Activated T-cell treated with anti-CD3 and anti-CD28 coated beads, Interleukin-2, amount 50 U/mL, for 1 hour (primary cell): ENCODE data around the gene OMD.

Experiments
- DNase-seq: peaks from one replicate; pipeline ENCODE4 v3.0.0-alpha.2; 2020

The OMD gene

GRCh38 chr9:92408747-92409478 is 15.4 kb downstream of the OMD start:
- no peak for DNase-seq

DNA sequence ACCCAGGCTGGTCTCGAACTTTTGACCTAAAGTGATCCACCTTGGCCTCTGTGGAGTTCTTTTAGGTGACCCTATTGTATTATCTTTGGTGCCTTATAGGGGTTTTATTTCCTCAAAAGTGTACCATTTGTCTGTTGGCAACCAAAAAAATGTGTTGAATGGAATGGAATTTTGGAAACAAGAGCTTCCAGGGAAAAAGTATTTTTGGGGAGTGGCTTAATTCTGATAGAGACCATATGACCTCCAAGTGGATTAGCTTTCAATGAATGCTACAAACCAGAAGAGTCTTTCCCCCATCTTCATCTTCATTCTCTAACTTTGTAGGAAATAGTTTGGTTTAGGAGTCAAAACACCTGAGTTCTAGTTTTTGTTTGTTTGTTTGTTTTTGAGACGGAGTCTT is 16.5 kb downstream of the OMD start:
- no peak for DNase-seq

- peak; percentile 20 for DNase-seq
Observed at GRCh38 chr9:92406477-92406876, 17.8 kb downstream of the OMD start.

- no peak for DNase-seq
Observed at GRCh38 chr9:92405818-92406217, 18.5 kb downstream of the OMD start.

DNA sequence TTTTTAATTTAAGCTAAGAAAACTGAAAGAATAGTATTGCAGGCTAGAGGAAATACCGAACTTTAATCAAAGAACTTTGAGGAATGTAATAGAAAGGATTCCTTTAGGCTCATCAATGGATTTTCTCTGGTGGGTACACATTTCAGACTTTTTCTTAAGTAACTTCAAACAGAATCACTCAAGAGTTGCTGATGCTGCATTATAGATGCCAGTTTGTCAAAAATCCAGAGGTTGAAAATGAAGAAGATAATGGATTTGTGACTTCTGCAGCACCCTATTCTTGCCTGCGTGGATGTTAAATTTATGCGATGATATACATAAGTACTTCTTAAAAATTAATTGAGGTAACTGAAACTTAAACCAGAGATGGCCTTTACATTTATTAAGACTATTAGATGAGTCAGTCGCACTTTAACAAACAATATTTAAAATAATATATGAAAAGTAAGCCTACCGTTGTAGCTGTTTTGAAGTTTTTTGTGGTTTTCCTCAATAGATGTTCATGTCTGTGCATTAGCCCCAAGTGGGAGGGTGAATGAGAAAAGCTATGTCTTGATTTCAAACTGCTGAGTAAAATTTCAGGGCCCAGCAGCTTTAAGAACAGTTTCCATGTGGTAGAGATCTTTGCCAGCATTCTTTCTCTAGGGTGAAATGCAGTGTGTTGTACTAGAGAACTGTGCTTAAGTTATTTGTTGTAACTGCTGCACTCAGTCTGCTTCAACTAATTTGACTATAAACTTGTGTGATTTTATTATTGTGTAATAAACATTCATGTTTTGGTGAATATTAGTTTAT is 20.0 kb downstream of the OMD start, which contains the start of gene OGN:
TSS of gene OGN (minus strand) at position 537 of the 795 bp plus-strand sequence. CDS start 1,171 bp downstream, outside the sequence.
- DNase-seq: no peak

DNA sequence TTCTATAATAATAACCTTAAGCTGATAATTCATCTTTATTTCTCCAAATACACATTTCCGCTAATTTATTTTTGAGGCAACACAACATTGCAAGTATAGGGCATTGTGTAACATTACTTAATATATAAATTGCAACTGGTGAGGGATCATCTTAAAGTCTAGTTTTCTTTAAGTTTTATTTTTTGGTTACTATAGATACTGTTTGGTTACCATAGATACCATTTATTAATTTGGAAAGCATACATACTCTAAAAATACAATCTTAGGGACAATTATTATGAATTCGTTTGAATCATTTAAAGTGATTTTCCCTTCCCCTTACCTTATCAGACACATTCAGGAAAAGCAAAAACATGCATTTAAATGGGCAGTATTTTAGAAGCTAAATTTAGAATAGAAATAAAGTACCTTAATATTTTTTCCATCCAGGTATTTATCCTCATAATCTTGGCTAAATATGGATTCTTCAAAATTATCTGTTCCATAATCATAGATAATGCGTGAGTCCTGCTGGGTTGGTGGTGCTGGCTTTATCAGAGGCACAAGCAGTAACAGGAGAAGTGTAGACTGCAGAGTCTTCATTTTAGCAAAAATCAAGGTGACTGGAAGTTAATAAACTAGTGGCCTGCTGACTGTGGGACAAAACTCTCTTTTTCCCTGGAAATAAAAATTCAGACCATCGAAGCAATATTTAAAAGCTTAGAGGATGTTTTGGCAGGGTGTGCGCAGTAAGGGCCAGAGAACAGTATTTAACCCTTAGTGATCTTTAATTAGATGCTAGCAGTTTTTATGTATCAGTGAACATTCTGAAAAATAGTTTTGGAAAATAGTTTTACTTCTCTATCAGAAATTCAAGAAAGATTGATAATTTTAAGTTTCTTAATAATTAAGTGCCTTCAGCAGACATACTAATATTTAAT is 21.2 kb downstream of the OMD start:
- DNase-seq: no peak

DNA sequence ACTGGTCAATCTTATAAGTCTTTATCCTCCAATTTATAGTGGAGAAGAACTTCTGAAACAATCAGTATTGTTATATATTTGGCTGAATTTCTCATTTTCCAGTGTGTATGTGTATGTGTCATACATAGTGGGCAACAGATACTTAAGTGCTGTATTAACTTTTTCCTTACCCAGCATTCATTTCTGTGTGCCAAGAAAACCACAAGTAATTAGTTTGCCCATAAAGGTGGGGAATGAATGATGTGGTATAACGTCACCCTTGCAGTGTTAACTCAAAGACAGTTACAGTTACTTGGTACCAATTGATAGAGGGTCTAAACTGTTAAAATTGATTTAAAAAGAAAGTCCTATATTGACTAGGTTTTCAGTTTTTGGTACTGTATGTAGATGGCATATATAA is 21.9 kb downstream of the OMD start:
- DNase-seq: no peak

DNA sequence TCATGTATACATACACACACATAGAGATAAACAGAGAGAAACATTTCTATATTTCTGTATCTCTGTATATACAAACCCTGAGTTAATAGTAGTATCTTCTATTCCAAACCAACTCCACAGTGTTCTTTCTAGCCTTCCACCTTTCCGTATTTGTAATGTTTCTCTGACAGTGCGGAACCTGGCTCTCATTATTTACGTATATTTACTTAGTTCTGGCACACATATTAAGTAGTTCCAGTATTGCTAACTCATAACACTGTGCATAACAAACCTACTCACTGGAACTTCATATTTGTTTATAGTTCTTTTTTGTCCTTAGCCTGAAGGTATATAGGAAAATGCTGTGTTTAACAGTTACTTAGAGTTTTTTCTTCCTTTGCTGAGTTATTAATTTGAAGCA is 26.4 kb downstream of the OMD start:
- no peak for DNase-seq

DNA sequence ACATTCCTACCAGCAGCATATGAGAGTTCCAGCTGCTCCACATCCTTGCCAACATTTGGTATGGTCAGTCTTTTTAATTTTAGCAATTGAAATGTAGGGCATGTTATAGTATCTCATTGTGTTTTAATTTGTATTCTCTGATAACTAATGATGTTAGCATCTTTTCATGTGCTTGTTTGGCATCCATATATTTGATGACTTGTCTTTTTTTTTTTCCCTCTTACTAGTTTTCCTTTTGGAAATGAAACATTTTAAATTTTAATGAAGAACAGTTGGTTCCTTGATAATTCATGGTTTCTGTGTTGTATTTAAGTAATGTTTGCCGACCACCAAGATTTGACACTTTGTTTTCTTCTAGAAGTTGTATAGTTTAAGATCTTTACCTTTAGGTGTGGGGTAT is 28.7 kb downstream of the OMD start:
- DNase-seq: no peak

DNA sequence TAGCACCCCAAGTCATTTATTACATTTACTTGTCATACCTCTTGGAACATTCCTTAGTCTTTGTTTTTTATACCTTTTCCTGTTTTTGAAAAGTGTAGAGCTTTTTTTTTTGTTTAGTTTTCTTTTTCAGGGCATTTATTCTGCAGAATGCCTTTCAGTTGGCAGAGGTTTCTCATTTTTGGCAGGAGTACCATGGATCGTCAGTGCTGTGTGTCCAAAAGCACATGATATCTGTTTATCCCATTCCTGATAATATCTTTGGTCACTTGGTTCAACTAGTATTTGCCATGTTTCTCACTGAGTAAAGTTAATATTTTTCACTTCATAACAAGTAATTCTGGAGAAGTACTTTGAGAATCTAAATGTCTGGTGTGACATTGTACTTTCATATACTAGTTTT is 30.6 kb downstream of the OMD start:
- DNase-seq: no peak

DNA sequence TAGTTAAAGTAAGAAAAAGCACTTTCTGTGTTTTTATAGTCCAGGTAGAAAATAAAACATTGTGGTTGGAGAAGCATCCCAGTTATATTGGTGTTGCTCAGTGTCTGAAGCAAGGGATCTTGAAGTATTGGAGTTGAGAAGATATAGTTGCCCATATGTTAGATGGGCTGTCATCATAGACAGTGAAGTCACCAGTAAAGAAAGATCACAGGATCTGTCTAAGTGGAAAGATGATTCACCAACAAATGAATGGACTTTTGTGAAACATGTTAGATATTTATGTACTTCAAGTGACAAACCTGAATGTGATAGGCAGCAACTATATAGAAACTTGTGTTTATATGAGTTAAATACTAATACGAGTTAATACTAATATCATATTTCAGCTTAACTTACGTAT is 31.6 kb downstream of the OMD start:
- no peak for DNase-seq

GRCh38 chr9:92385953-92386352 is 38.3 kb downstream of the OMD start:
- no peak for DNase-seq

- no peak for DNase-seq
Observed at GRCh38 chr9:92385477-92385876, 38.8 kb downstream of the OMD start.

GRCh38 chr9:92385001-92385400 is 39.3 kb downstream of the OMD start:
- DNase-seq: no peak

GRCh38 chr9:92384375-92384774 is 39.9 kb downstream of the OMD start:
- no peak for DNase-seq

DNA sequence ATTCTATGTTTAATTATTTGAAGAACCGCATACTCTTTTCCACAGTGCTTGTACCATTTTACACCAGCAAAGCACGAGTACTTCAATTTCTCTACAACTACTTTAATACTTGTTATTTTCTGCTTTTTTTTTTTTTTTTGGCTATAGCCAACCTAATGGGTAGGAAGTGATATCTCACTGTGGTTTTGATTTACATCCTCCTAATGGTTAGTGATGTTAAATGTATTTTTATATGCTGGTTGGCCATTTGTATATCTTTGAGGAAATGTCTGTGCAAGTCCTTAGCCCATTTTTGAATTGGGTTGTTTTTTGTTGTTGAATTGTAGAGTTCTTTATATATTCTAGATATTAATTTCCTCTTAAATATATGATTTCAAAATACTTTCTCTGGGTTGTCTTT is 42.5 kb downstream of the OMD start:
- no peak for DNase-seq

- DNase-seq: no peak
Observed at GRCh38 chr9:92380603-92381002, 43.7 kb downstream of the OMD start.

DNA sequence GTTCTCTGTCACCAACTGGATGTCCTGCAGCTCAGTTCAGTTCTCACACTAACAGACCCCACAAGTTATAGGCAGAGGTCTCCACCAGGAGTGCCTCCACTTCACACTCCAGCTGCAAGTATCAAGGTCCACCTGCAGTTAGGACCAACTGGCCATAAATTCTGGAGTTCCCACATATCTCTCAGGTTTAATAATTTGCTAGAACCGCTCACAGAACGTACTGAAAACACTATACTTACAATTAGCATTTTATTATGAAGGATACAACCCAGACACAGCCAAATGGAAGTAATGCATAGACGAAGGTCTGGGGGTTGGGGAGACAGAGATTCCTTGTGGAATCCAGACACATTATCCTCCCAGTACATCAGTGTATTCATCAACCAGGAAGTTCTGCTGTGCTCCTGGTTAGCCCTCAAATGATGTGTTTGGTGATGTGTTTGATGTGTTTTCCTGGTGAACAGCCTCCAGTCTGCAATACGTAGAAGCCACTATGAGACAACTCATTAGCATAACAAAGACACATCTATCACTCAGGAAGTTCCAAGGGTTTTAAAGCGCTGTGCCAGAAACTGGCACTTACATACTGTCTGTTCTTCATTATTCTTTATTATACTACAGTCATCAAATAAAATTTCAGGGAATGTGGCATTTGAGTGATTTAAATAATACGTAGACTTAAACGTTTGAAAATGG is 45.3 kb downstream of the OMD start:
- DNase-seq: no peak

- DNase-seq: no peak
Observed at GRCh38 chr9:92377876-92378275, 46.4 kb downstream of the OMD start.

DNA sequence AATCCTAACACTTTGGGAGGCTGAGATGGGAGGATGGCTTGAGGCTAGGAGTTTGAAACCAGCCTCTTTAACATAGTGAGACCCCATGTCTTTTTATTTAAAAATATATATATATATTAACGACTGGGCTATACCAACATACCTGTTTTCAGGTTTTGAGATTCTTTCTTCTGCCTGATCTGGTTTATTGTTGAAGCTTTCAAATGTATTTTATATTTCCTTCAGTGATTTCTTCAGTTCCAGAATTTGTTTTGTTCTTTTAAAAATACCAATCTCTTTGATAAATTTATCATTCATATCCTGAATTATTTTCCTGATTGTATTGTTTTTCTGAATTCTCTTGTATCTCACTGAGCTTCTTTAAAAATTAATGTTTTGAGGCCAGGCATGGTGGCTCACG is 51.1 kb downstream of the OMD start:
- DNase-seq: no peak

GRCh38 chr9:92369075-92369474 is 55.2 kb downstream of the OMD start:
- DNase-seq: no peak
